GM12801 (cell line): Measurements from ENCODE around the gene DEDD2.

ENCODE experiments used
- CTCF ChIP-seq: IDR thresholded peaks from one replicate; pipeline ENCODE4 v1.5.1; 2011; ENCODE audit warnings: control low read depth; ENCODE audit not compliant: insufficient read length; ENCODE audit errors: extremely low read depth

Gene DEDD2

GRCh38 chr19:42233678-42234292, 16.3 kb upstream of the DEDD2 start:
- no peak for TF ChIP-seq CTCF

- no peak for TF ChIP-seq CTCF
Measured at GRCh38 chr19:42233106-42233505, 15.6 kb upstream of the DEDD2 start.

GRCh38 chr19:42232435-42232834, 15.0 kb upstream of the DEDD2 start:
- TF ChIP-seq CTCF = no peak

GRCh38 chr19:42230571-42230970, 13.1 kb upstream of the DEDD2 start:
- no peak for TF ChIP-seq CTCF

- no peak for TF ChIP-seq CTCF
Measured at GRCh38 chr19:42229855-42230351, 12.4 kb upstream of the DEDD2 start.

- TF ChIP-seq CTCF = no peak
Measured at GRCh38 chr19:42229301-42229854, 11.9 kb upstream of the DEDD2 start.

GRCh38 chr19:42228641-42229040, 11.2 kb upstream of the DEDD2 start:
- TF ChIP-seq CTCF = no peak
